Activated CD4-positive, alpha-beta T cell treated with anti-CD3 and anti-CD28 coated beads for 4 hours (primary cell): ENCODE measurements around the gene GOLGA8R.
"Not testable (repeated sequence)": the region's sequence is repeated elsewhere in the genome, so short reads cannot be mapped to it uniquely, and the experiment has no call there.

ENCODE experiments used
- DNase-seq, 2 donors: peaks; one replicate each; pipeline ENCODE4 v3.0.0-alpha.2; 2020

The GOLGA8R gene

GRCh38 chr15:30414160-30414559 lies at the start of gene GOLGA8R:
GOLGA8R (minus strand) TSS chr15:30414260; CDS start chr15:30414162, 98 bp downstream.
- DNase-seq = not testable (repeated sequence)

- not testable (repeated sequence) for DNase-seq
These were observed 49.8 kb upstream of the GOLGA8R start for GRCh38 chr15:30463849-30464248.

GRCh38 chr15:30462176-30462575 lies 48.1 kb upstream of the GOLGA8R start:
- DNase-seq = not testable (repeated sequence)

GRCh38 chr15:30452702-30453101 lies 38.6 kb upstream of the GOLGA8R start:
- DNase-seq = not testable (repeated sequence)

GRCh38 chr15:30438348-30438747 lies 24.3 kb upstream of the GOLGA8R start:
- DNase-seq = not testable (repeated sequence)

- not testable (repeated sequence) for DNase-seq
These were observed 21.8 kb upstream of the GOLGA8R start for GRCh38 chr15:30435878-30436277.

- not testable (repeated sequence) for DNase-seq
These were observed 6.7 kb upstream of the GOLGA8R start for GRCh38 chr15:30420723-30421122.

GRCh38 chr15:30407636-30408035 lies 6.4 kb downstream of the GOLGA8R start:
- DNase-seq = not testable (repeated sequence)

- DNase-seq = peak; percentile 16 to 58
These were observed 15.1 kb downstream of the GOLGA8R start for GRCh38 chr15:30398988-30399387.

GRCh38 chr15:30393664-30393991 lies 20.4 kb downstream of the GOLGA8R start:
- not testable (repeated sequence) for DNase-seq

- DNase-seq = not testable (repeated sequence)
These were observed 21.0 kb downstream of the GOLGA8R start, which contains the start of gene CHRFAM7A for GRCh38 chr15:30392766-30393663. CHRFAM7A (minus strand) TSS chr15:30393540; CDS start chr15:30383351, 10,189 bp downstream.

GRCh38 chr15:30386318-30386887 lies 27.7 kb downstream of the GOLGA8R start:
- not testable (repeated sequence) for DNase-seq

GRCh38 chr15:30377082-30377413 lies 37.0 kb downstream of the GOLGA8R start:
- not testable (repeated sequence) for DNase-seq

GRCh38 chr15:30376375-30377081 lies 37.5 kb downstream of the GOLGA8R start:
- DNase-seq = not testable (repeated sequence)

GRCh38 chr15:30375872-30376271 lies 38.2 kb downstream of the GOLGA8R start:
- not testable (repeated sequence) for DNase-seq

- not testable (repeated sequence) for DNase-seq
These were observed 39.2 kb downstream of the GOLGA8R start for GRCh38 chr15:30374862-30375261.

GRCh38 chr15:30368271-30368670 lies 45.8 kb downstream of the GOLGA8R start:
- DNase-seq = not testable (repeated sequence)

GRCh38 chr15:30367246-30367645 lies 46.8 kb downstream of the GOLGA8R start:
- not testable (repeated sequence) for DNase-seq

GRCh38 chr15:30361404-30361803 lies 52.7 kb downstream of the GOLGA8R start:
- not testable (repeated sequence) for DNase-seq

GRCh38 chr15:30360990-30361389 lies 53.1 kb downstream of the GOLGA8R start:
- DNase-seq = not testable (repeated sequence)

GRCh38 chr15:30355043-30355442 lies 59.0 kb downstream of the GOLGA8R start:
- DNase-seq = not testable (repeated sequence)
